ENCODE measurements around the gene ITGB6.
"Not testable (repeated sequence)": the region's sequence is repeated elsewhere in the genome, so short reads cannot be mapped to it uniquely, and the experiment has no call there.

ITGB6 gene

GRCh38 chr2:160181146-160181836, 18.8 kb downstream of the ITGB6 start:
- peak; percentile 55 for DNase-seq (ENCODE audit: low spot score)

- not testable (repeated sequence) for DNase-seq (ENCODE audit: low spot score)
These were observed 19.4 kb downstream of the ITGB6 start for GRCh38 chr2:160180690-160181089.

- DNase-seq (ENCODE audit: low spot score) = no peak
These were observed 19.9 kb downstream of the ITGB6 start for GRCh38 chr2:160180172-160180571.

GRCh38 chr2:160175169-160176134, 24.6 kb downstream of the ITGB6 start:
- no peak for DNase-seq (ENCODE audit: low spot score)

- DNase-seq (ENCODE audit: low spot score) = no peak
These were observed 25.8 kb downstream of the ITGB6 start for GRCh38 chr2:160174322-160174721.

- no peak for DNase-seq (ENCODE audit: low spot score)
These were observed 30.1 kb downstream of the ITGB6 start for GRCh38 chr2:160169988-160170387.

- no peak for DNase-seq (ENCODE audit: low spot score)
These were observed 30.6 kb downstream of the ITGB6 start for GRCh38 chr2:160169471-160169870.

GRCh38 chr2:160168878-160169277, 31.2 kb downstream of the ITGB6 start:
- no peak for DNase-seq (ENCODE audit: low spot score)

- no peak for DNase-seq (ENCODE audit: low spot score)
These were observed 32.9 kb downstream of the ITGB6 start for GRCh38 chr2:160167089-160167740.

GRCh38 chr2:160165996-160166395, 34.1 kb downstream of the ITGB6 start:
- DNase-seq (ENCODE audit: low spot score) = no peak

- DNase-seq (ENCODE audit: low spot score) = no peak
These were observed 35.0 kb downstream of the ITGB6 start for GRCh38 chr2:160165081-160165480.

- DNase-seq (ENCODE audit: low spot score) = no peak
These were observed 41.9 kb downstream of the ITGB6 start for GRCh38 chr2:160157861-160158829.

GRCh38 chr2:160156665-160157064, 43.4 kb downstream of the ITGB6 start:
- peak; percentile 99 for DNase-seq (ENCODE audit: low spot score)

GRCh38 chr2:160156100-160156499, 44.0 kb downstream of the ITGB6 start:
- peak; percentile 53 for DNase-seq (ENCODE audit: low spot score)

- not testable (repeated sequence) for DNase-seq (ENCODE audit: low spot score)
These were observed 51.7 kb downstream of the ITGB6 start for GRCh38 chr2:160148419-160148818.

- DNase-seq (ENCODE audit: low spot score) = no peak
These were observed 54.6 kb downstream of the ITGB6 start for GRCh38 chr2:160145471-160145870.

GRCh38 chr2:160144280-160144990, 55.6 kb downstream of the ITGB6 start:
- no peak for DNase-seq (ENCODE audit: low spot score)

- no peak for DNase-seq (ENCODE audit: low spot score)
These were observed 57.6 kb downstream of the ITGB6 start for GRCh38 chr2:160142472-160142871.

GRCh38 chr2:160141912-160142311, 58.2 kb downstream of the ITGB6 start:
- no peak for DNase-seq (ENCODE audit: low spot score)

GRCh38 chr2:160141419-160141818, 58.7 kb downstream of the ITGB6 start:
- no peak for DNase-seq (ENCODE audit: low spot score)

- DNase-seq (ENCODE audit: low spot score) = no peak
These were observed 59.6 kb downstream of the ITGB6 start for GRCh38 chr2:160140471-160140870.

All from kidney capillary endothelial cell (primary cell).